B cell (primary cell): ENCODE results near the gene HJV. TPM values are rescaled to one million over a fixed set of nuclear protein-coding genes. Genes with fewer than 3 reads are reported as not detected.

Experiments used
- ATAC-seq: fragments of 200-7000 bp; cut with Tn5 transposase; one replicate; pipeline ENCODE4 v1.10.0; 2021; ENCODE audit warnings: low read depth, mild to moderate bottlenecking, moderate number of reproducible peaks, moderate library complexity
- CTCF ChIA-PET: fragments of 350-600 bp; sonication (Branson Sonifier 250); formaldehyde crosslinking; loops from one replicate; lab custom pipeline; 2021; ENCODE audit warnings: antibody characterized with exemption, inconsistent platforms; lab: Charles Lee
- POLR2A ChIA-PET: fragments of 350-600 bp; sonication (Branson Sonifier 250); formaldehyde crosslinking; loops from one replicate; lab custom pipeline; 2021; ENCODE audit warnings: antibody characterized with exemption; lab: Charles Lee
- DNase-seq: peaks from one replicate; pipeline ENCODE4 v3.0.0; 2013
- H2AFZ ChIP-seq: 2 replicates; pipeline ENCODE4 v1.6.1; 2012; ENCODE audit warnings: mild to moderate bottlenecking, low read depth, low read length; ENCODE audit not compliant: insufficient read depth, poor library complexity, severe bottlenecking
- H3K27ac ChIP-seq, 2 donors: 1 replicate in 1 of 2; 2 replicates in 1 of 2; pipeline ENCODE4 v1.5.1; 2012 to 2013; ENCODE audit warnings: low read length in 2 of 2, mild to moderate bottlenecking in 2 of 2, moderate library complexity in 1 of 2
- H3K27me3 ChIP-seq, 4 experiments: fragments of 200-600 bp in 1 of 4; sonication (generic) in 1 of 4; replicated peaks in 1 of 4; 1 replicate in 2 of 4; 2 replicates in 2 of 4; pipeline versions ENCODE4 v1.6.1 to v1.7.0; 2013 to 2016; ENCODE audit warnings: low read length in 3 of 4, mild to moderate bottlenecking in 2 of 4, mixed read lengths in 1 of 4, moderate library complexity in 1 of 4; ENCODE audit not compliant: insufficient read depth in 4 of 4, control insufficient read depth in 3 of 4; ENCODE audit errors: control extremely low read depth in 1 of 4
- H3K36me3 ChIP-seq, 2 experiments: replicated peaks in 1 of 2; 1 replicate in 1 of 2; 2 replicates in 1 of 2; pipeline versions ENCODE4 v1.6.1 to v1.7.1; 2013; ENCODE audit warnings: low read length in 1 of 2; ENCODE audit not compliant: insufficient read depth in 2 of 2, control insufficient read depth in 1 of 2; ENCODE audit errors: control extremely low read depth in 1 of 2, extremely low read depth in 1 of 2
- H3K4me1 ChIP-seq, 2 donors: fragments of 200-600 bp in 1 of 2; sonication (generic) in 1 of 2; 1 replicate in 1 of 2; 2 replicates in 1 of 2; pipeline versions ENCODE4 v1.5.1 to v1.6.1; 2013 to 2017; ENCODE audit warnings: low read length in 2 of 2; ENCODE audit not compliant: control insufficient read depth in 2 of 2, insufficient read depth in 2 of 2
- H3K4me2 ChIP-seq: replicated peaks from 2 replicates; pipeline ENCODE3; 2012; ENCODE audit warnings: mild to moderate bottlenecking, low read depth, low read length; ENCODE audit not compliant: poor library complexity, severe bottlenecking
- H3K4me3 ChIP-seq, 5 experiments: fragments of 200-600 bp in 1 of 5; sonication (generic) in 1 of 5; 1 replicate in 3 of 5; 2 replicates in 2 of 5; pipeline versions ENCODE4 v1.5.1 to v1.7.0; 2011 to 2016; ENCODE audit warnings: low read length in 4 of 5, mild to moderate bottlenecking in 4 of 5, low read depth in 2 of 5, control low read depth in 1 of 5, moderate library complexity in 1 of 5; ENCODE audit not compliant: insufficient read depth in 1 of 5; ENCODE audit errors: control extremely low read depth in 1 of 5, extremely low read depth in 1 of 5
- H3K79me2 ChIP-seq: fragments of 200-600 bp; sonication (generic); one replicate; pipeline ENCODE4 v1.6.0; 2016; ENCODE audit warnings: low read length; ENCODE audit not compliant: control insufficient read depth, insufficient read depth
- H3K9ac ChIP-seq: fragments of 200-600 bp; sonication (generic); 2 replicates; pipeline ENCODE4 v1.6.1; 2017; ENCODE audit warnings: mild to moderate bottlenecking, low read length, moderate library complexity
- H3K9me3 ChIP-seq, 3 donors: one replicate each; pipeline versions ENCODE4 v1.6.1 to v1.7.1; 2013; ENCODE audit warnings: low read length in 2 of 3; ENCODE audit not compliant: control insufficient read depth in 2 of 3, insufficient read depth in 1 of 3; ENCODE audit errors: control extremely low read depth in 1 of 3
- H4K20me1 ChIP-seq: 2 replicates; pipeline ENCODE4 v1.6.0; 2012; ENCODE audit warnings: mild to moderate bottlenecking, low read length; ENCODE audit not compliant: insufficient read depth, control insufficient read depth, poor library complexity, severe bottlenecking
- H3K27ac Mint-ChIP-seq: one replicate; pipeline ENCODE4 v1.8.0; 2021; ENCODE audit warnings: mixed read lengths
- H3K27me3 Mint-ChIP-seq: one replicate; pipeline ENCODE4 v1.8.0; 2021; ENCODE audit warnings: mixed read lengths
- H3K4me1 Mint-ChIP-seq: one replicate; pipeline ENCODE4 v1.8.0; 2021; ENCODE audit warnings: mixed read lengths
- H3K4me3 Mint-ChIP-seq: one replicate; pipeline ENCODE4 v1.8.0; 2021; ENCODE audit warnings: mixed read lengths
- H3K9me3 Mint-ChIP-seq: one replicate; pipeline ENCODE4 v1.8.0; 2022; ENCODE audit warnings: mixed read lengths; ENCODE audit not compliant: insufficient read depth
- CTCF ChIP-seq: fragments of 200-600 bp; IDR thresholded peaks from one replicate; pipeline ENCODE4 v1.8.0; 2022; ENCODE audit warnings: antibody characterized with exemption, mild to moderate bottlenecking
- EZH2 ChIP-seq: IDR thresholded peaks from 2 replicates; pipeline ENCODE4 v1.6.1; 2012; ENCODE audit warnings: borderline replicate concordance, low read depth, mild to moderate bottlenecking, moderate library complexity, low read length; ENCODE audit not compliant: insufficient read depth, poor library complexity, severe bottlenecking
- WGBS: methylation state at CpG from one replicate; pipeline ENCODE4 v1.1.5; 2013; ENCODE audit warnings: missing lambda C conversion rate; ENCODE audit not compliant: insufficient coverage; 5-methylcytosine and 5-hydroxymethylcytosine counted together
- intact Hi-C: fragments of 100-400 bp; cut with micrococcal nuclease; formaldehyde crosslinking; loops from one replicate; pipeline ENCODE4 v1.10.0; 2022
- polyA plus RNA-seq: library from polyadenylated mRNA; depleted of rRNA; stranded (reverse); fragments of >200 nt; gene quantifications from 2 replicates; pipeline ENCODE4 v1.2.3, GENCODE V29; 2012
- small RNA-seq: library from RNA; depleted of rRNA; stranded (forward); fragments of <200 nt; gene quantifications from one replicate; pipeline ENCODE3, GENCODE V24; 2012; ENCODE audit warnings: low replicate concordance, low read depth; ENCODE audit not compliant: insufficient read length
- total RNA-seq, 2 donors: library from RNA; stranded (reverse); fragments of 120-200 nt in 1 of 2; gene quantifications; 1 replicate in 1 of 2; 2 replicates in 1 of 2; pipeline versions ENCODE4 v1.2.3 to v1.2.4, GENCODE V29; 2013 to 2022

Gene HJV
- total and polyA plus RNA-seq, 2 donors (not counting 1 experiment from before 2014, with no cell fraction given), result not detected

- Mint-ChIP-seq H3K9me3 (no peaks in the 10 kb centered on the region), H3K27me3 (no peaks in the 10 kb centered on the region), H3K27ac (no peak overlapping the region), H3K4me3 (no peak overlapping the region), H3K4me1 (peaks cover 2% of the 10 kb centered on the region)
- DNase-seq, result no peak
- Histone ChIP-seq H3K4me2 (no peak overlapping the region), H3K9ac (no peak overlapping the region), H3K79me2 (peaks cover 44% of the 10 kb centered on the region), H3K4me1 (peaks cover 27% of the 10 kb centered on the region in 2 donors), H3K4me3 (no peak overlapping the region), H3K36me3 (peaks cover 0 to 7% of the 10 kb centered on the region in 2 experiments), H3K27ac (no peak overlapping the region), H4K20me1 (no peaks in the 10 kb centered on the region), H3K27me3 (no peaks in the 10 kb centered on the region), H3K9me3 (no peaks in the 10 kb centered on the region), H2AFZ (no peak overlapping the region)
- 100% methylated on average over 2 of the region's 7 CpGs for WGBS
- POLR2A ChIA-PET, result no interaction called here
- ATAC-seq, result no peak
- TF ChIP-seq CTCF, result no peak
- TF ChIP-seq EZH2, result no peak
- intact Hi-C loops, result no loop called here
- CTCF ChIA-PET, result interaction anchor here (0.9 to 7.1 kb wide), 3 partner anchors 34 to 129 kb away, joined by 3 to 68 read pairs (median 4); partner anchors contain the start of gene NUDT17
Observed at GRCh38 chr1:145974721-145975120, 46.8 kb downstream of the HJV start.

GRCh38 chr1:145972580-145972979 lies 49.0 kb downstream of the HJV start:
- intact Hi-C loops, result no loop called here
- Histone ChIP-seq H3K4me2 (no peak overlapping the region), H3K36me3 (peaks cover under 1 to 7% of the 10 kb centered on the region in 2 experiments), H3K27me3 (no peaks in the 10 kb centered on the region), H3K4me1 (peaks cover 5 to 6% of the 10 kb centered on the region in 2 donors), H3K9me3 (peaks cover 0 to under 1% (median 0%) of the 10 kb centered on the region in 3 donors), H2AFZ (no peak overlapping the region), H3K79me2 (peaks cover 59% of the 10 kb centered on the region), H4K20me1 (no peaks in the 10 kb centered on the region), H3K27ac (no peak overlapping the region), H3K9ac (no peak overlapping the region), H3K4me3 (no peak overlapping the region)
- Mint-ChIP-seq H3K27ac (no peak overlapping the region), H3K4me3 (no peak overlapping the region), H3K4me1 (peaks cover 7% of the 10 kb centered on the region), H3K9me3 (no peaks in the 10 kb centered on the region), H3K27me3 (no peaks in the 10 kb centered on the region)
- no peak for TF ChIP-seq CTCF
- TF ChIP-seq EZH2, result no peak
- ChIA-PET POLR2A (no interaction called here), CTCF (interaction anchor here (0.6 to 1.7 kb wide), 5 partner anchors 30 to 86 kb away, joined by 3 to 5 read pairs (median 4); no protein-coding TSS in a partner anchor)
- 95% methylated on average over 7 of the region's 7 CpGs for WGBS
- DNase-seq (no peak), ATAC-seq (no peak)

Small RNA genes lying within 50 kb of the gene (small RNA-seq; reads per million reads assigned to genes)
- 190 reads per million, percentile 96 among the genes with 10 or more reads in this experiment for gene RNVU1-6

Other genes starting within 250 kb of the HJV start
- gene RNF115, start 197.6 kb downstream of the HJV start, total RNA-seq, result 19.8 and 21.7 TPM in 2 replicates
- gene RNF115, start 197.6 kb downstream of the HJV start, polyA plus RNA-seq, result 4.6 and 6.2 TPM in 2 replicates
- gene POLR3C, start 197.5 kb downstream of the HJV start, total RNA-seq, result 48.0 and 49.3 TPM in 2 replicates
- 27.8 and 36.5 TPM in 2 replicates for gene POLR3C, start 197.5 kb downstream of the HJV start, polyA plus RNA-seq
- gene NUDT17, start 176.1 kb downstream of the HJV start, total RNA-seq, result 7.1 and 7.7 TPM in 2 replicates
- 7.2 and 7.7 TPM in 2 replicates for gene NUDT17, start 176.1 kb downstream of the HJV start, polyA plus RNA-seq
- 45.0 and 51.0 TPM in 2 replicates for gene PIAS3, start 162.7 kb downstream of the HJV start, total RNA-seq
- gene PIAS3, start 162.7 kb downstream of the HJV start, polyA plus RNA-seq, result 15.9 and 23.2 TPM in 2 replicates
- gene ANKRD35, start 135.9 kb downstream of the HJV start, total RNA-seq, result not detected in 2 replicates
- 0.04 TPM in 1 of 2 replicates, not detected in the other for gene ANKRD35, start 135.9 kb downstream of the HJV start, polyA plus RNA-seq
- 6.2 and 8.9 TPM in 2 replicates for gene ITGA10, start 111.7 kb downstream of the HJV start, total RNA-seq
- 1.6 and 2.1 TPM in 2 replicates for gene ITGA10, start 111.7 kb downstream of the HJV start, polyA plus RNA-seq
- 39.1 and 48.1 TPM in 2 replicates for gene PEX11B, start 103.0 kb downstream of the HJV start, total RNA-seq
- 16.5 and 20.8 TPM in 2 replicates for gene PEX11B, start 103.0 kb downstream of the HJV start, polyA plus RNA-seq
- 134 and 137 TPM in 2 replicates for gene RBM8A, start 94.3 kb downstream of the HJV start, total RNA-seq
- gene RBM8A, start 94.3 kb downstream of the HJV start, polyA plus RNA-seq, result 169 and 270 TPM in 2 replicates
- 31.7 and 32.2 TPM in 2 replicates for gene LIX1L, start 63.7 kb downstream of the HJV start, total RNA-seq
- 13.6 and 14.4 TPM in 2 replicates for gene LIX1L, start 63.7 kb downstream of the HJV start, polyA plus RNA-seq
- 1.8 and 2.8 TPM in 2 replicates for gene ANKRD34A, start 57.2 kb downstream of the HJV start, total RNA-seq
- gene ANKRD34A, start 57.2 kb downstream of the HJV start, polyA plus RNA-seq, result 0.56 and 0.86 TPM in 2 replicates
- 26.3 and 33.3 TPM in 2 replicates for gene POLR3GL, start 57.0 kb downstream of the HJV start, total RNA-seq
- gene POLR3GL, start 57.0 kb downstream of the HJV start, polyA plus RNA-seq, result 17.6 and 18.4 TPM in 2 replicates
- gene TXNIP, start 25.2 kb downstream of the HJV start, total RNA-seq, result 522 and 542 TPM in 2 replicates
- gene TXNIP, start 25.2 kb downstream of the HJV start, polyA plus RNA-seq, result 591 and 1,651 TPM in 2 replicates
- 12.6 and 13.4 TPM in 2 replicates for gene NBPF10, start 123.1 kb upstream of the HJV start, total RNA-seq
- 2.6 and 4.5 TPM in 2 replicates for gene NBPF10, start 123.1 kb upstream of the HJV start, polyA plus RNA-seq
- 140 and 148 TPM in 2 replicates for gene NOTCH2NLA, start 207.3 kb upstream of the HJV start, total RNA-seq
- gene NOTCH2NLA, start 207.3 kb upstream of the HJV start, polyA plus RNA-seq, result 60.4 and 61.7 TPM in 2 replicates